ENCODE measurements around the gene THSD4. TPM values are rescaled to one million over a fixed set of nuclear protein-coding genes. Genes with fewer than 3 reads are reported as not detected.
A peak's percentile ranks its signal among the peaks of the same experiment; 100 is the strongest.

The THSD4 gene
- polyA plus RNA-seq, 1 donor (not counting 4 experiments of a cell fraction or from before 2014, with no cell fraction given) = 24.5 TPM

DNA sequence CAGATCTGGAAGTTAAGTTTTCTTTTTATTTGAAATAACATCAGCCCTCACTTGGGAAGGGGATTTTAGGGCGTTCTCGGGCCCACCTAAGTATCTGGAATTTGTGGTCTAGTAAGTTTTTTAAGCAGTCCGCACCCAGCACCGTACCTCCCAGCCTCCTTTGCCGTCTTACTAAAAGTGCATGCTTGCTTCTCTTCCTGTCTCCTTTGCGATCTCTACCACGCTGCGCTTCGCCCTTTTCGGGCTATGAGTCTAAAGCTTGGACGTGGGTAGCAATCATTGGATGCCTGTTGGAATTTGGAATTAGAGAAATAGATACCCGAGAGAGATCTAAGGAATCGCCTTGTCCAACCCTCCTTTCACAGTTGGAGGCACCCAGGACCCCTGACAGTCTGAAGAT lies 1.1 kb downstream of the THSD4 start:
- Histone ChIP-seq H3K79me2 (ENCODE audit: control insufficient read depth, insufficient read depth, low read length) (peaks cover 57% of the 10 kb centered on the region), H3K4me2 (ENCODE audit: control insufficient read depth, extremely low read depth, insufficient read depth, low read depth, low read length) (peak overlapping the region; percentile 89), H3K27me3 (ENCODE audit: control insufficient read depth, extremely low read depth, insufficient read depth, low read length) (no peaks in the 10 kb centered on the region), H2AFZ (ENCODE audit: control insufficient read depth, low read length) (no peak overlapping the region), H3K9me1 (ENCODE audit: control insufficient read depth, extremely low read depth, insufficient read depth, low read length) (peaks cover 10% of the 10 kb centered on the region), H3K9me3 (ENCODE audit: control insufficient read depth, low read depth, low read length) (no peaks in the 10 kb centered on the region), H4K20me1 (ENCODE audit: control insufficient read depth, extremely low read depth, insufficient read depth, low read length) (no peaks in the 10 kb centered on the region), H3K27ac (ENCODE audit: control insufficient read depth, insufficient read depth, low read length) (peak overlapping the region; percentile 79), H3K9ac (ENCODE audit: control insufficient read depth, extremely low read depth, insufficient read depth, low read length) (peak overlapping the region; percentile 92), H3K4me3 (ENCODE audit: control insufficient read depth in 2 of 3, extremely low read depth in 1 of 3, insufficient read depth in 2 of 3, low read depth in 1 of 3, low read length in 3 of 3) (peak overlapping the region; percentile 74 to 89 (median 80)), H3K4me1 (ENCODE audit: control insufficient read depth, extremely low read depth, insufficient read depth, low read length) (peaks cover 47% of the 10 kb centered on the region), H3K36me3 (ENCODE audit: control insufficient read depth in 2 of 2, extremely low read depth in 1 of 2, insufficient read depth in 2 of 2, low read length in 2 of 2) (peaks cover 4 to 32% of the 10 kb centered on the region in 2 experiments)
- FAIRE-seq = no peak
- DNase-seq (ENCODE audit: low read depth, low spot score) = no peak
- TF ChIP-seq EZH2 (IDR thresholded peaks at IDR 0.05; ENCODE audit: low read length) = no peak
- TF ChIP-seq, protein P1, sequence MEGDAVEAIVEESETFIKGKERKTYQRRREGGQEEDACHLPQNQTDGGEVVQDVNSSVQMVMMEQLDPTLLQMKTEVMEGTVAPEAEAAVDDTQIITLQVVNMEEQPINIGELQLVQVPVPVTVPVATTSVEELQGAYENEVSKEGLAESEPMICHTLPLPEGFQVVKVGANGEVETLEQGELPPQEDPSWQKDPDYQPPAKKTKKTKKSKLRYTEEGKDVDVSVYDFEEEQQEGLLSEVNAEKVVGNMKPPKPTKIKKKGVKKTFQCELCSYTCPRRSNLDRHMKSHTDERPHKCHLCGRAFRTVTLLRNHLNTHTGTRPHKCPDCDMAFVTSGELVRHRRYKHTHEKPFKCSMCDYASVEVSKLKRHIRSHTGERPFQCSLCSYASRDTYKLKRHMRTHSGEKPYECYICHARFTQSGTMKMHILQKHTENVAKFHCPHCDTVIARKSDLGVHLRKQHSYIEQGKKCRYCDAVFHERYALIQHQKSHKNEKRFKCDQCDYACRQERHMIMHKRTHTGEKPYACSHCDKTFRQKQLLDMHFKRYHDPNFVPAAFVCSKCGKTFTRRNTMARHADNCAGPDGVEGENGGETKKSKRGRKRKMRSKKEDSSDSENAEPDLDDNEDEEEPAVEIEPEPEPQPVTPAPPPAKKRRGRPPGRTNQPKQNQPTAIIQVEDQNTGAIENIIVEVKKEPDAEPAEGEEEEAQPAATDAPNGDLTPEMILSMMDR (optimal IDR thresholded peaks at IDR 0.05 in 1 of 3, IDR thresholded peaks at IDR 0.05 in 1 of 3, conservative IDR thresholded peaks at IDR 0.05 in 1 of 3; ENCODE audit: extremely low read depth in 1 of 3, insufficient read depth in 2 of 3, low read length in 3 of 3) = no peak
- dilution Hi-C loops (cut with MboI; ENCODE audit: extremely low pct_ligation_motif_present, low sequenced_read_pairs) = no loop called here

DNA sequence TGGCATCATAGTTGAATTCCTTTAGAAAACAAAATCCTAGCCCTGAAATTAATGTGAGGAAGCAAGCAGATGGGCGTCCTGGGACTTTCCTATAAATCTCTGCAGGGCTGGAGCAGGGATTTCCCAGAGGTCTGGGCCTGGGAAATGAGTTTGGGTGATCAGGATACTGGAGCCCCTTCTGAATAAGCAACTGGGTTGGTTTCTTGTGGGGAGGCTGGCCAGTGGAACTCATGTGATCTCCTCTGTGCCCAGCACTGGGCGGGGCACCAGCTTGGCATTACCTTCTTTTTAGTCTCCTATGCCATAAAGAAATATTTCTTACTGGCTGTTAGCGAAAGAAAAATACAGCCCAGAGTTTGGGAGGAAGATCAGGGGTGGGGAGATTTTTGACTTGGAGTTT lies 1.7 kb downstream of the THSD4 start:
- peak overlapping the region; percentile 74 to 89 (median 80) for H3K4me3 ChIP-seq (ENCODE audit: control insufficient read depth in 2 of 3, extremely low read depth in 1 of 3, insufficient read depth in 2 of 3, low read depth in 1 of 3, low read length in 3 of 3)

More for the DNA sequence above, 1.7 kb downstream of the THSD4 start:
- H2AFZ ChIP-seq (ENCODE audit: control insufficient read depth, low read length) = no peak overlapping the region
- peak overlapping the region; percentile 92 for H3K9ac ChIP-seq (ENCODE audit: control insufficient read depth, extremely low read depth, insufficient read depth, low read length)
- peak overlapping the region; percentile 79 for H3K27ac ChIP-seq (ENCODE audit: control insufficient read depth, insufficient read depth, low read length)
- H3K79me2 ChIP-seq (ENCODE audit: control insufficient read depth, insufficient read depth, low read length) = peaks cover 62% of the 10 kb centered on the region
- peaks cover 10% of the 10 kb centered on the region for H3K9me1 ChIP-seq (ENCODE audit: control insufficient read depth, extremely low read depth, insufficient read depth, low read length)
- H3K27me3 ChIP-seq (ENCODE audit: control insufficient read depth, extremely low read depth, insufficient read depth, low read length) = no peaks in the 10 kb centered on the region
- H3K4me1 ChIP-seq (ENCODE audit: control insufficient read depth, extremely low read depth, insufficient read depth, low read length) = peaks cover 47% of the 10 kb centered on the region
- DNase-seq (ENCODE audit: low read depth, low spot score) (no peak), FAIRE-seq (peak; percentile 81)
- H3K36me3 ChIP-seq (ENCODE audit: control insufficient read depth in 2 of 2, extremely low read depth in 1 of 2, insufficient read depth in 2 of 2, low read length in 2 of 2) = peaks cover 4 to 35% of the 10 kb centered on the region in 2 experiments
- H3K4me2 ChIP-seq (ENCODE audit: control insufficient read depth, extremely low read depth, insufficient read depth, low read depth, low read length) = peak overlapping the region; percentile 89
- H3K9me3 ChIP-seq (ENCODE audit: control insufficient read depth, low read depth, low read length) = no peaks in the 10 kb centered on the region
- TF ChIP-seq, protein P1 (optimal IDR thresholded peaks at IDR 0.05 in 1 of 3, IDR thresholded peaks at IDR 0.05 in 1 of 3, conservative IDR thresholded peaks at IDR 0.05 in 1 of 3; ENCODE audit: extremely low read depth in 1 of 3, insufficient read depth in 2 of 3, low read length in 3 of 3) = no peak
- TF ChIP-seq EZH2 (IDR thresholded peaks at IDR 0.05; ENCODE audit: low read length) = no peak
- no peaks in the 10 kb centered on the region for H4K20me1 ChIP-seq (ENCODE audit: control insufficient read depth, extremely low read depth, insufficient read depth, low read length)
- dilution Hi-C loops (cut with MboI; ENCODE audit: extremely low pct_ligation_motif_present, low sequenced_read_pairs) = no loop called here
